ENCODE measurements around the gene NTSR1. TPM values are rescaled to one million over a fixed set of nuclear protein-coding genes. Genes with fewer than 3 reads are reported as not detected.
A peak's percentile ranks its signal among the peaks of the same experiment; 100 is the strongest.

Gene NTSR1
- polyA plus RNA-seq (2014; cell fraction: cytosol; rRNA removed) = 0.64 and 0.86 TPM in 2 replicates
- polyA plus RNA-seq (2014; cell fraction: nucleus; rRNA removed) = 1.0 and 1.5 TPM in 2 replicates

GRCh38 chr20:62708591-62709536 lies at the start of gene NTSR1:
Gene NTSR1, plus strand, starts transcription at chr20:62708836. Its CDS starts 372 bp downstream, at chr20:62709208.
- no peak for DNase-seq (ENCODE audit: low spot score)

GRCh38 chr20:62659488-62660239 lies 49.0 kb upstream of the NTSR1 start:
- DNase-seq (ENCODE audit: low spot score) = no peak

GRCh38 chr20:62660240-62660615 lies 48.4 kb upstream of the NTSR1 start:
- DNase-seq (ENCODE audit: low spot score) = no peak

GRCh38 chr20:62660768-62661167 lies 47.9 kb upstream of the NTSR1 start:
- no peak for DNase-seq (ENCODE audit: low spot score)

GRCh38 chr20:62661647-62662046 lies 47.0 kb upstream of the NTSR1 start:
- no peak for DNase-seq (ENCODE audit: low spot score)

GRCh38 chr20:62662422-62662821 lies 46.2 kb upstream of the NTSR1 start:
- DNase-seq (ENCODE audit: low spot score) = no peak

- no peak for DNase-seq (ENCODE audit: low spot score)
Observed at GRCh38 chr20:62663145-62664018, 45.3 kb upstream of the NTSR1 start.

- no peak for DNase-seq (ENCODE audit: low spot score)
Observed at GRCh38 chr20:62664019-62664971, 44.3 kb upstream of the NTSR1 start.

GRCh38 chr20:62665153-62665754 lies 43.4 kb upstream of the NTSR1 start:
- no peak for DNase-seq (ENCODE audit: low spot score)

- DNase-seq (ENCODE audit: low spot score) = no peak
Observed at GRCh38 chr20:62665826-62666735, 42.6 kb upstream of the NTSR1 start.

GRCh38 chr20:62666736-62667529 lies 41.7 kb upstream of the NTSR1 start:
- no peak for DNase-seq (ENCODE audit: low spot score)

- DNase-seq (ENCODE audit: low spot score) = no peak
Observed at GRCh38 chr20:62667530-62668440, 40.9 kb upstream of the NTSR1 start.

- peak; percentile 84 for DNase-seq (ENCODE audit: low spot score)
Observed at GRCh38 chr20:62668441-62669027, 40.1 kb upstream of the NTSR1 start.

GRCh38 chr20:62669249-62669648 lies 39.4 kb upstream of the NTSR1 start:
- DNase-seq (ENCODE audit: low spot score) = no peak

- no peak for DNase-seq (ENCODE audit: low spot score)
Observed at GRCh38 chr20:62670156-62670555, 38.5 kb upstream of the NTSR1 start.

- DNase-seq (ENCODE audit: low spot score) = no peak
Observed at GRCh38 chr20:62670998-62671397, 37.6 kb upstream of the NTSR1 start.
